Measurements from ENCODE around the gene KIRREL1. TPM values are rescaled to one million over a fixed set of nuclear protein-coding genes. Genes with fewer than 3 reads are reported as not detected.

KIRREL1 gene
- total RNA-seq, 1 donor from 2014 or later: 23.5 TPM

GRCh38 chr1:157969697-157970485 lies 23.6 kb upstream of the KIRREL1 start:
- H3K36me3 ChIP-seq (ENCODE audit: control insufficient read depth in 3 of 3, insufficient read depth in 3 of 3, low read length in 3 of 3): no peaks in the 10 kb centered on the region
- H3K9ac ChIP-seq (ENCODE audit: low read depth in 1 of 3, low read length in 3 of 3): no peak overlapping the region
- H3K27me3 ChIP-seq (ENCODE audit: control insufficient read depth in 3 of 3, insufficient read depth in 3 of 3, low read length in 3 of 3): peaks cover 0 to 7% (median 0%) of the 10 kb centered on the region in 3 donors
- H3K4me3 ChIP-seq (ENCODE audit: low read length in 3 of 3): no peak overlapping the region
- peak overlapping the region; percentile 45 for H3K27ac ChIP-seq (ENCODE audit: low read depth, low read length)
- H3K9me3 ChIP-seq (ENCODE audit: control insufficient read depth in 3 of 3, low read length in 3 of 3): peaks cover 0 to 3% (median 3%) of the 10 kb centered on the region in 3 donors
- peaks cover 6 to 16% (median 13%) of the 10 kb centered on the region in 3 donors for H3K4me1 ChIP-seq (ENCODE audit: control insufficient read depth in 3 of 3, insufficient read depth in 3 of 3, low read length in 3 of 3)

GRCh38 chr1:157971769-157972168 lies 21.7 kb upstream of the KIRREL1 start:
- Histone ChIP-seq H3K9me3 (ENCODE audit: control insufficient read depth in 3 of 3, low read length in 3 of 3) (peaks cover 0 to 3% (median 0%) of the 10 kb centered on the region in 3 donors), H3K27me3 (ENCODE audit: control insufficient read depth in 3 of 3, insufficient read depth in 3 of 3, low read length in 3 of 3) (no peaks in the 10 kb centered on the region), H3K9ac (ENCODE audit: low read depth in 1 of 3, low read length in 3 of 3) (no peak overlapping the region), H3K4me3 (ENCODE audit: low read length in 3 of 3) (no peak overlapping the region), H3K4me1 (ENCODE audit: control insufficient read depth in 3 of 3, insufficient read depth in 3 of 3, low read length in 3 of 3) (peaks cover 6 to 16% (median 13%) of the 10 kb centered on the region in 3 donors), H3K36me3 (ENCODE audit: control insufficient read depth in 3 of 3, insufficient read depth in 3 of 3, low read length in 3 of 3) (no peaks in the 10 kb centered on the region), H3K27ac (ENCODE audit: low read depth, low read length) (no peak overlapping the region)

GRCh38 chr1:157975228-157975950 lies 18.1 kb upstream of the KIRREL1 start:
- Histone ChIP-seq H3K9ac (ENCODE audit: low read depth in 1 of 3, low read length in 3 of 3) (no peak overlapping the region), H3K4me3 (ENCODE audit: low read length in 3 of 3) (no peak overlapping the region), H3K27me3 (ENCODE audit: control insufficient read depth in 3 of 3, insufficient read depth in 3 of 3, low read length in 3 of 3) (peaks cover 4 to 10% (median 7%) of the 10 kb centered on the region in 3 donors), H3K9me3 (ENCODE audit: control insufficient read depth in 3 of 3, low read length in 3 of 3) (no peaks in the 10 kb centered on the region), H3K4me1 (ENCODE audit: control insufficient read depth in 3 of 3, insufficient read depth in 3 of 3, low read length in 3 of 3) (no peaks in the 10 kb centered on the region), H3K27ac (ENCODE audit: low read depth, low read length) (no peak overlapping the region), H3K36me3 (ENCODE audit: control insufficient read depth in 3 of 3, insufficient read depth in 3 of 3, low read length in 3 of 3) (no peaks in the 10 kb centered on the region)

- Histone ChIP-seq H3K4me3 (ENCODE audit: low read length in 3 of 3) (no peak overlapping the region), H3K36me3 (ENCODE audit: control insufficient read depth in 3 of 3, insufficient read depth in 3 of 3, low read length in 3 of 3) (no peaks in the 10 kb centered on the region), H3K27ac (ENCODE audit: low read depth, low read length) (no peak overlapping the region), H3K4me1 (ENCODE audit: control insufficient read depth in 3 of 3, insufficient read depth in 3 of 3, low read length in 3 of 3) (no peaks in the 10 kb centered on the region), H3K27me3 (ENCODE audit: control insufficient read depth in 3 of 3, insufficient read depth in 3 of 3, low read length in 3 of 3) (peaks cover 4 to 10% (median 7%) of the 10 kb centered on the region in 3 donors), H3K9ac (ENCODE audit: low read depth in 1 of 3, low read length in 3 of 3) (no peak overlapping the region), H3K9me3 (ENCODE audit: control insufficient read depth in 3 of 3, low read length in 3 of 3) (no peaks in the 10 kb centered on the region)
Observed at GRCh38 chr1:157976888-157977287, 16.6 kb upstream of the KIRREL1 start.

GRCh38 chr1:157978586-157979403 lies 14.7 kb upstream of the KIRREL1 start:
- H3K4me3 ChIP-seq (ENCODE audit: low read length in 3 of 3): peak overlapping the region in 2 of 3 donors; percentile 14 to 29
- no peaks in the 10 kb centered on the region for H3K4me1 ChIP-seq (ENCODE audit: control insufficient read depth in 3 of 3, insufficient read depth in 3 of 3, low read length in 3 of 3)
- H3K9me3 ChIP-seq (ENCODE audit: control insufficient read depth in 3 of 3, low read length in 3 of 3): no peaks in the 10 kb centered on the region
- peak overlapping the region in 1 of 3 donors; percentile 33 for H3K9ac ChIP-seq (ENCODE audit: low read depth in 1 of 3, low read length in 3 of 3)
- no peaks in the 10 kb centered on the region for H3K36me3 ChIP-seq (ENCODE audit: control insufficient read depth in 3 of 3, insufficient read depth in 3 of 3, low read length in 3 of 3)
- peaks cover 4 to 10% (median 7%) of the 10 kb centered on the region in 3 donors for H3K27me3 ChIP-seq (ENCODE audit: control insufficient read depth in 3 of 3, insufficient read depth in 3 of 3, low read length in 3 of 3)
- H3K27ac ChIP-seq (ENCODE audit: low read depth, low read length): no peak overlapping the region

DNA sequence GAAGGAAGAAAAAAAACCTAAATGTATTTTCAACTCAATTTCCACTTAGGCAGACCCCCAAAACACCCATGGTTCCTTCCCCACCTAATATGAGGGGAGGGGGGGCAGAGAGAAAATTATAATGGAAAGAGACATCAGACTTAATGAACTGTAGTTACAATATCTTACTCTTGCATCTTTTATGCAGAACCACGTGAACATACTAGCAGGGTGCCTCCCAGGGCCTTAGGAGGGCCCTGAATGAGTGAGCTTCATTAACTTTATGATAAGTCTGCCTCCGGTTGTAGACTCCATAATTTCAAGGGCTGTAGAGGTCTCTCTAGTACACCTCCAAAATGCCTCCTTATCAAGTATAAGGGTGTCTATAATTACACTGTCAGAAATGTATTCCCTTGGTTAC lies 11.3 kb upstream of the KIRREL1 start:
- no peaks in the 10 kb centered on the region for H3K36me3 ChIP-seq (ENCODE audit: control insufficient read depth in 3 of 3, insufficient read depth in 3 of 3, low read length in 3 of 3)
- H3K4me1 ChIP-seq (ENCODE audit: control insufficient read depth in 3 of 3, insufficient read depth in 3 of 3, low read length in 3 of 3): no peaks in the 10 kb centered on the region
- no peak overlapping the region for H3K27ac ChIP-seq (ENCODE audit: low read depth, low read length)
- H3K27me3 ChIP-seq (ENCODE audit: control insufficient read depth in 3 of 3, insufficient read depth in 3 of 3, low read length in 3 of 3): peaks cover 4 to 10% (median 7%) of the 10 kb centered on the region in 3 donors
- no peaks in the 10 kb centered on the region for H3K9me3 ChIP-seq (ENCODE audit: control insufficient read depth in 3 of 3, low read length in 3 of 3)
- H3K4me3 ChIP-seq (ENCODE audit: low read length in 3 of 3): no peak overlapping the region
- H3K9ac ChIP-seq (ENCODE audit: low read depth in 1 of 3, low read length in 3 of 3): no peak overlapping the region

DNA sequence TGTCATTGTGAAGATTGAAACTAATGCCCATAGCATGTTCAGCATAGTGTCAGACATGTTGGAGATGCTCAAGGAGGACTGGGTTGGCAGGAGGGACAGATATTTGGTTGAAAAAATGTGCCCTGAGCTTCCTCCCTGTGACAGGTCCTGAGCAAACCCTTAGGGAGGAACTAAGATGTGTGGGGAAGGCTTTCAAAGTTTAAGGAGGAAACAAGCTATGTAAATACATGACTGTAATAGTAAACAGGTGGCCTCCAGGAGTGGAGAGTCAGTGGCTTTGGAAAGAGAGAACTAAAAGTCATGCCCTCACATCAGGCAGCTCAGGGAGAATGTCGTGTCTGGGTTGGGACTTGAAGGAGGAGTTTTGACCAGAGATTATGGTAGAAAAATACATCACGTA lies 9.7 kb upstream of the KIRREL1 start:
- no peak overlapping the region for H3K4me3 ChIP-seq (ENCODE audit: low read length in 3 of 3)
- no peak overlapping the region for H3K9ac ChIP-seq (ENCODE audit: low read depth in 1 of 3, low read length in 3 of 3)
- H3K9me3 ChIP-seq (ENCODE audit: control insufficient read depth in 3 of 3, low read length in 3 of 3): no peaks in the 10 kb centered on the region
- no peaks in the 10 kb centered on the region for H3K36me3 ChIP-seq (ENCODE audit: control insufficient read depth in 3 of 3, insufficient read depth in 3 of 3, low read length in 3 of 3)
- H3K4me1 ChIP-seq (ENCODE audit: control insufficient read depth in 3 of 3, insufficient read depth in 3 of 3, low read length in 3 of 3): no peaks in the 10 kb centered on the region
- peaks cover 4 to 8% (median 7%) of the 10 kb centered on the region in 3 donors for H3K27me3 ChIP-seq (ENCODE audit: control insufficient read depth in 3 of 3, insufficient read depth in 3 of 3, low read length in 3 of 3)
- no peak overlapping the region for H3K27ac ChIP-seq (ENCODE audit: low read depth, low read length)

GRCh38 chr1:157984469-157984868 lies 9.0 kb upstream of the KIRREL1 start:
- no peak overlapping the region for H3K27ac ChIP-seq (ENCODE audit: low read depth, low read length)

GRCh38 chr1:157985473-157985872 lies 8.0 kb upstream of the KIRREL1 start:
- H3K4me1 ChIP-seq (ENCODE audit: control insufficient read depth in 3 of 3, insufficient read depth in 3 of 3, low read length in 3 of 3): no peaks in the 10 kb centered on the region
- H3K9me3 ChIP-seq (ENCODE audit: control insufficient read depth in 3 of 3, low read length in 3 of 3): no peaks in the 10 kb centered on the region
- H3K27me3 ChIP-seq (ENCODE audit: control insufficient read depth in 3 of 3, insufficient read depth in 3 of 3, low read length in 3 of 3): peaks cover 0 to 5% (median 0%) of the 10 kb centered on the region in 3 donors
- H3K36me3 ChIP-seq (ENCODE audit: control insufficient read depth in 3 of 3, insufficient read depth in 3 of 3, low read length in 3 of 3): no peaks in the 10 kb centered on the region
- no peak overlapping the region for H3K4me3 ChIP-seq (ENCODE audit: low read length in 3 of 3)
- H3K9ac ChIP-seq (ENCODE audit: low read depth in 1 of 3, low read length in 3 of 3): no peak overlapping the region
- H3K27ac ChIP-seq (ENCODE audit: low read depth, low read length): no peak overlapping the region

More at GRCh38 chr1:157984469-157984868, 9.0 kb upstream of the KIRREL1 start:
- no peak overlapping the region for H3K4me3 ChIP-seq (ENCODE audit: low read length in 3 of 3)
- no peaks in the 10 kb centered on the region for H3K36me3 ChIP-seq (ENCODE audit: control insufficient read depth in 3 of 3, insufficient read depth in 3 of 3, low read length in 3 of 3)
- H3K9me3 ChIP-seq (ENCODE audit: control insufficient read depth in 3 of 3, low read length in 3 of 3): no peaks in the 10 kb centered on the region
- H3K9ac ChIP-seq (ENCODE audit: low read depth in 1 of 3, low read length in 3 of 3): no peak overlapping the region
- peaks cover 0 to 3% (median under 1%) of the 10 kb centered on the region in 3 donors for H3K27me3 ChIP-seq (ENCODE audit: control insufficient read depth in 3 of 3, insufficient read depth in 3 of 3, low read length in 3 of 3)
- H3K4me1 ChIP-seq (ENCODE audit: control insufficient read depth in 3 of 3, insufficient read depth in 3 of 3, low read length in 3 of 3): no peaks in the 10 kb centered on the region

All from skeletal muscle tissue (tissue), 4 donors.